ENCODE measurements around the gene CAT. TPM values are rescaled to one million over a fixed set of nuclear protein-coding genes. Genes with fewer than 3 reads are reported as not detected.

CAT gene
- total RNA-seq, 1 donor from 2014 or later, result 29.2 TPM

DNA sequence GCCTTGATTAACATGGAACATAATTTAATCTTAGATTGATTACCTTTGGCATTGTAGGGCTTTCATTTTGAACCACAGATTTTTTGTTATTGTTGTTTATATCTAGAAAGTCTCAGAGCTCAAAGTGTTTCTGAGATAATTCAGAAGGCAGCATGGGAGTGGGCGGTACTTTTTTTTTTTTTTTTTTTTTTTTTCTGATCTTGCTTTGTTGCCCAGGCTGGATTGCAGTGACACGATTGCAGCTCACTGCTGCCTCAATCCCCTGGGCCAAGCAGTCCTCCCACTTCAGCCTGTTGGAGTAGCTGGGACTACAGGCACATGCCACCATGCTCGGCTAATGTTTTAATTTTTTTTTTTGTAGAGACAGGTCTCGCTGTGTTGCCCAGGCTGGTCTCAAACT is 21.5 kb downstream of the CAT start:
- DNase-seq (ENCODE audit: low spot score in 2 of 2, unreplicated experiment in 2 of 2), result no peak
- no peak overlapping the region for H3K4me3 Mint-ChIP-seq
- H3K9me3 Mint-ChIP-seq, result peaks cover 5% of the 10 kb centered on the region
- TF ChIP-seq, protein P1, sequence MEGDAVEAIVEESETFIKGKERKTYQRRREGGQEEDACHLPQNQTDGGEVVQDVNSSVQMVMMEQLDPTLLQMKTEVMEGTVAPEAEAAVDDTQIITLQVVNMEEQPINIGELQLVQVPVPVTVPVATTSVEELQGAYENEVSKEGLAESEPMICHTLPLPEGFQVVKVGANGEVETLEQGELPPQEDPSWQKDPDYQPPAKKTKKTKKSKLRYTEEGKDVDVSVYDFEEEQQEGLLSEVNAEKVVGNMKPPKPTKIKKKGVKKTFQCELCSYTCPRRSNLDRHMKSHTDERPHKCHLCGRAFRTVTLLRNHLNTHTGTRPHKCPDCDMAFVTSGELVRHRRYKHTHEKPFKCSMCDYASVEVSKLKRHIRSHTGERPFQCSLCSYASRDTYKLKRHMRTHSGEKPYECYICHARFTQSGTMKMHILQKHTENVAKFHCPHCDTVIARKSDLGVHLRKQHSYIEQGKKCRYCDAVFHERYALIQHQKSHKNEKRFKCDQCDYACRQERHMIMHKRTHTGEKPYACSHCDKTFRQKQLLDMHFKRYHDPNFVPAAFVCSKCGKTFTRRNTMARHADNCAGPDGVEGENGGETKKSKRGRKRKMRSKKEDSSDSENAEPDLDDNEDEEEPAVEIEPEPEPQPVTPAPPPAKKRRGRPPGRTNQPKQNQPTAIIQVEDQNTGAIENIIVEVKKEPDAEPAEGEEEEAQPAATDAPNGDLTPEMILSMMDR (IDR thresholded peaks at IDR 0.05; ENCODE audit: unreplicated experiment), result no peak
- no peaks in the 10 kb centered on the region for H3K4me1 Mint-ChIP-seq
- H3K27me3 Mint-ChIP-seq (ENCODE audit: low read depth), result no peaks in the 10 kb centered on the region
- peaks cover 56% of the 10 kb centered on the region for H3K36me3 Mint-ChIP-seq
- no peak overlapping the region for H3K27ac Mint-ChIP-seq

DNA sequence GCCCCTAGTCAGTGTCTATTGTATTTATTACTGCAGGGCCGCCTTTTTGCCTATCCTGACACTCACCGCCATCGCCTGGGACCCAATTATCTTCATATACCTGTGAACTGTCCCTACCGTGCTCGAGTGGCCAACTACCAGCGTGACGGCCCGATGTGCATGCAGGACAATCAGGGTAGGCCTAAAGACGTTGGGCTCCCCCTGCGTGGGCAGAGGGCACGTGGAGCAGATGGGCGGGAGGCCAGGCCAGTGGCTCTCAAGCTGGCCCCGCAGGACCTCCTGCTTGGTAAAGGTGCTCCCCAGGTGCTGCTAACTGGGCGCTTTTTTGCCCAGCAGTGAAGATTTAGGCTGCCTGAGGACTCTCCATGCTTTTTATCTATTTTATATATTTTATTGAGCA is 22.5 kb downstream of the CAT start:
- peaks cover 13% of the 10 kb centered on the region for H3K9me3 Mint-ChIP-seq
- no peak overlapping the region for H3K27ac Mint-ChIP-seq
- no peaks in the 10 kb centered on the region for H3K27me3 Mint-ChIP-seq (ENCODE audit: low read depth)
- DNase-seq (ENCODE audit: low spot score in 2 of 2, unreplicated experiment in 2 of 2), result no peak
- TF ChIP-seq, protein P1 (IDR thresholded peaks at IDR 0.05; ENCODE audit: unreplicated experiment), result no peak
- peaks cover 60% of the 10 kb centered on the region for H3K36me3 Mint-ChIP-seq
- no peak overlapping the region for H3K4me3 Mint-ChIP-seq
- H3K4me1 Mint-ChIP-seq, result no peaks in the 10 kb centered on the region

DNA sequence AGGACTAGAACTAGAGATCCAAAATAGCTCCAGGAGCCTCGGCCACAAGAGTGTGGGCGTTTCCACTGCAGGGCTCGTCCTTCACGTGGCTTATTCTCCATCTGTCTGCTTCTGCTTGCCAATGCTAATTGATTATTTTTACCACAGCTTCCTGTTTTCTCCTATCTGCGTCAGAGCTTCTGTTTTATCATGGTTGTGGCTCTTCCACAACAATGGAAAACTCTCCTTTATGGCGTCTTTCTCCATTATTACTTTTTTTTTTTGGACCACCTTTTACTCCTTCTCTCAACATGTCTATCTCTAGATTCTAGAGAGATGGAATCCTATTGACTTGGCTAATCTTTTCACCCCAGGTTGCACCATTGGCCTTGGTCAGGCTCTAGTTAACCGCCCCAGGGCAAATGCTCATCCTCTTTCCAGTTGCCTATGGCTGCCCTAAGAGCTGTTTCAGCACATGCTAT is 25.9 kb downstream of the CAT start:
- H3K36me3 Mint-ChIP-seq, result peaks cover 67% of the 10 kb centered on the region
- H3K4me3 Mint-ChIP-seq, result no peak overlapping the region
- no peak for DNase-seq (ENCODE audit: low spot score in 2 of 2, unreplicated experiment in 2 of 2)
- TF ChIP-seq, protein P1 (IDR thresholded peaks at IDR 0.05; ENCODE audit: unreplicated experiment), result no peak
- no peaks in the 10 kb centered on the region for H3K4me1 Mint-ChIP-seq
- no peak overlapping the region for H3K27ac Mint-ChIP-seq
- H3K9me3 Mint-ChIP-seq, result peaks cover 30% of the 10 kb centered on the region
- H3K27me3 Mint-ChIP-seq (ENCODE audit: low read depth), result no peaks in the 10 kb centered on the region

DNA sequence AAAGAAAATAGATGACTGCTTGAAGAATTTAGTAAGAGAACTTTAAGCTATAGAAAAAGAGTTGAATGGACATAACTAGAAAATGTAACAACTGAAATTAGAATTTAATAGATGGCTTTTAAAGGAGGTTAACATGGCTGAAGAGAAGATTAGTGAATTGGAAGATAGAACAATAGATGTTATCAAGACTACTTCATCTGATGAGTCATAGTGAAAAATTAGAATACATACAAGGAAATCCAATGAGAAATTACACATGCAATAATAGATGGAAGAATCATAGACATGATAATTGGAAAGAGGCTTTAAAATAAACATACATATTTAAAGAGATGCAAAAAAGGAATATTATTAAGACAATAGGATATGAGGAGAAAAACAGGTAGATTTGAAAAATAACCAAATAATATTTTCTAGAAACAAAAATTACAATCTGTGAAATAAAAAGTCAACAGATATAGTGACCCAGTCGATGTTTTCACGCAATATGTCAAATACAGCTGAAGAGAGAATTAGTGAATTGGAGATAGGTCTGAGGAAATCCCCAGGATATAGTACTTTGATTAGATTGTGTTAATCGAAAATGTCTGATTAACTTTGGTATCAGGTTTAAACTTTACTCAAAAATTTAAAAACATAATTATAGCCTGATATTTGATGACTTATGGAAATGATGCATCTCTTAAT is 28.2 kb downstream of the CAT start:
- peaks cover 30% of the 10 kb centered on the region for H3K9me3 Mint-ChIP-seq
- no peak for DNase-seq (ENCODE audit: low spot score in 2 of 2, unreplicated experiment in 2 of 2)
- H3K27ac Mint-ChIP-seq, result no peak overlapping the region
- peaks cover 73% of the 10 kb centered on the region for H3K36me3 Mint-ChIP-seq
- H3K27me3 Mint-ChIP-seq (ENCODE audit: low read depth), result no peaks in the 10 kb centered on the region
- H3K4me1 Mint-ChIP-seq, result no peaks in the 10 kb centered on the region
- no peak overlapping the region for H3K4me3 Mint-ChIP-seq
- TF ChIP-seq, protein P1 (IDR thresholded peaks at IDR 0.05; ENCODE audit: unreplicated experiment), result no peak

DNA sequence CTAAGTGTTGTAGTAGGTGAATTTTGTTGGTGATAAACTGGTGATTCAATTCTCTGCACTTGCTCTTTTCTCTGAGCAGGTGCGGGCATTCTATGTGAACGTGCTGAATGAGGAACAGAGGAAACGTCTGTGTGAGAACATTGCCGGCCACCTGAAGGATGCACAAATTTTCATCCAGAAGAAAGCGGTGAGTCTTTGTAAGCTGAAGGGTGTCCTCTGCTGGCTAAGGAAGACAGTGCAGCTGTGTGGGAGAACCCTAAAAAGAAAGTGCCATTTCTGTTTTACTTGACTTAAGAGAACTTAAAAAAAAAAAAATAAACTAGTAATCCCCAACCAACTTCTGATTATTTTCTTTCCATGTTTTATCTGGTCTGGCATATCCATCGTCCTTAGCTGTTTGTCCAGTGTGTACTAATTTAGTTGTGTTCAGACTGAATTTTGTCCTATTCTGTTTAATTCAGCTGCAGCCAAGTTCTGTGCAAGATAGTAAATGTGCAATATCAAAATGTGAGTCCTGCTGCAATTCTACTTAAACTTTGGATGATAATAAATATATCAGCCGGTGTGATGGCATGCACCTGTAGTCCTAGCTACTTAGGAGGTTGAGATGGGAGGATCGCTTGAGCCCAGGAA is 29.6 kb downstream of the CAT start:
- TF ChIP-seq, protein P1 (IDR thresholded peaks at IDR 0.05; ENCODE audit: unreplicated experiment), result no peak
- no peak for DNase-seq (ENCODE audit: low spot score in 2 of 2, unreplicated experiment in 2 of 2)
- Mint-ChIP-seq H3K27me3 (ENCODE audit: low read depth) (no peaks in the 10 kb centered on the region), H3K9me3 (peaks cover 30% of the 10 kb centered on the region), H3K36me3 (peaks cover 77% of the 10 kb centered on the region), H3K4me1 (no peaks in the 10 kb centered on the region), H3K4me3 (no peak overlapping the region), H3K27ac (no peak overlapping the region)
